Aorta (tissue), 5 donors: ENCODE data around the gene KLHL21. TPM values are rescaled to one million over a fixed set of nuclear protein-coding genes. Genes with fewer than 3 reads are reported as not detected.
"Not testable (repeated sequence)": the region's sequence is repeated elsewhere in the genome, so short reads cannot be mapped to it uniquely, and the experiment has no call there.

Experiments
- ATAC-seq: fragments of 200-7000 bp; cut with Tn5 transposase; one replicate; pipeline ENCODE4 v1.9.1; 2022; ENCODE audit warnings: moderate library complexity; ENCODE audit not compliant: low FRiP score
- DNase-seq, 2 donors: peaks; one replicate each; pipeline ENCODE4 v3.0.0-alpha.2; 2020
- H3K27ac ChIP-seq, 2 donors: one replicate each; pipeline ENCODE4 v1.5.1; 2013; ENCODE audit warnings: low read length in 2 of 2, mild to moderate bottlenecking in 2 of 2, moderate library complexity in 2 of 2, control low read depth in 1 of 2, inconsistent platforms in 1 of 2, low read depth in 1 of 2
- H3K27me3 ChIP-seq, 2 donors: one replicate each; pipeline ENCODE4 v1.6.1; 2013; ENCODE audit warnings: control low read depth in 1 of 2, low read length in 1 of 2, mild to moderate bottlenecking in 1 of 2, moderate library complexity in 1 of 2; ENCODE audit not compliant: insufficient read depth in 2 of 2, control insufficient read depth in 1 of 2
- H3K36me3 ChIP-seq, 2 donors: one replicate each; pipeline ENCODE4 v1.6.1; 2013; ENCODE audit warnings: control low read depth in 1 of 2, low read length in 1 of 2, mild to moderate bottlenecking in 1 of 2; ENCODE audit not compliant: insufficient read depth in 2 of 2, control insufficient read depth in 1 of 2
- H3K4me1 ChIP-seq, 2 donors: one replicate each; pipeline ENCODE4 v1.6.1; 2013; ENCODE audit warnings: low read length in 2 of 2, control low read depth in 1 of 2, mild to moderate bottlenecking in 1 of 2, moderate library complexity in 1 of 2; ENCODE audit not compliant: insufficient read depth in 2 of 2, control insufficient read depth in 1 of 2
- H3K4me3 ChIP-seq, 2 donors: one replicate each; pipeline ENCODE4 v1.5.1; 2013; ENCODE audit warnings: low read length in 2 of 2, control low read depth in 1 of 2, mild to moderate bottlenecking in 1 of 2
- H3K9me3 ChIP-seq: one replicate; pipeline ENCODE4 v1.6.1; 2013; ENCODE audit warnings: mild to moderate bottlenecking, low read length; ENCODE audit not compliant: control insufficient read depth
- WGBS, 2 donors: extraction: QIAGEN DNeasy Blood & Tissue Kit; methylation state at CpG; one replicate each; pipeline ENCODE4 v1.1.7; 2013; 5-methylcytosine and 5-hydroxymethylcytosine counted together
- intact Hi-C, 2 donors: fragments of 100-400 bp; cut with DNase I; formaldehyde crosslinking; loops; one replicate each; pipeline versions ENCODE4 v1.14.2 to v1.15.0; 2022
- polyA plus RNA-seq, 2 donors: library from polyadenylated mRNA; stranded (reverse); fragments of 200-250 nt; gene quantifications; one replicate each; pipeline ENCODE4 v1.2.3, GENCODE V29; 2013
- total RNA-seq, 2 donors: library from RNA; stranded (reverse); fragmentation: NEBNext Ultra II Directional; extraction: Animal tissue kit (Norgen Biotek cat#: 25700); gene quantifications; one replicate each; pipeline ENCODE4 v1.2.1, GENCODE V29; 2021
- donor health status: healthy with polysubstance abuse.
- donor health status: Bipolar disorder and iron deficiency.
- donor health status: DM: no; HTN: no; CAD: no.
- donor health status: DM: no; HTN: no; CAD: no.
- donor health status: DM: yes; HTN: yes; CAD: no.

KLHL21 gene
- total and polyA plus RNA-seq, 4 donors: 10.8 to 38.3 (median 37.7) TPM

DNA sequence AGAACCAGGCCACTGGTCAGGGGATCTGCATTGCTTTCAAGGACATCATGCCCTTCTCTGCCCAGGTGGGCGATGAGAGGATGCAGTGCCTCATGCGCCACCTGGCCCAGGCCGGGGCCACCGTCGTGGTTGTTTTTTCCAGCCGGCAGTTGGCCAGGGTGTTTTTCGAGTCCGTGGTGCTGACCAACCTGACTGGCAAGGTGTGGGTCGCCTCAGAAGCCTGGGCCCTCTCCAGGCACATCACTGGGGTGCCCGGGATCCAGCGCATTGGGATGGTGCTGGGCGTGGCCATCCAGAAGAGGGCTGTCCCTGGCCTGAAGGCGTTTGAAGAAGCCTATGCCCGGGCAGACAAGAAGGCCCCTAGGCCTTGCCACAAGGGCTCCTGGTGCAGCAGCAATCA is 27.9 kb downstream of the KLHL21 start:
- DNase-seq (no peak), ATAC-seq (no peak)
- H3K4me3 ChIP-seq: no peak overlapping the region
- no peak overlapping the region for H3K27ac ChIP-seq
- no peaks in the 10 kb centered on the region for H3K27me3 ChIP-seq
- intact Hi-C loops: no loop called here
- H3K4me1 ChIP-seq: no peaks in the 10 kb centered on the region
- H3K36me3 ChIP-seq: no peaks in the 10 kb centered on the region
- peaks cover 2% of the 10 kb centered on the region for H3K9me3 ChIP-seq
- 87 to 88% methylated on average over 14 of the region's 14 CpGs for WGBS, 2 donors

DNA sequence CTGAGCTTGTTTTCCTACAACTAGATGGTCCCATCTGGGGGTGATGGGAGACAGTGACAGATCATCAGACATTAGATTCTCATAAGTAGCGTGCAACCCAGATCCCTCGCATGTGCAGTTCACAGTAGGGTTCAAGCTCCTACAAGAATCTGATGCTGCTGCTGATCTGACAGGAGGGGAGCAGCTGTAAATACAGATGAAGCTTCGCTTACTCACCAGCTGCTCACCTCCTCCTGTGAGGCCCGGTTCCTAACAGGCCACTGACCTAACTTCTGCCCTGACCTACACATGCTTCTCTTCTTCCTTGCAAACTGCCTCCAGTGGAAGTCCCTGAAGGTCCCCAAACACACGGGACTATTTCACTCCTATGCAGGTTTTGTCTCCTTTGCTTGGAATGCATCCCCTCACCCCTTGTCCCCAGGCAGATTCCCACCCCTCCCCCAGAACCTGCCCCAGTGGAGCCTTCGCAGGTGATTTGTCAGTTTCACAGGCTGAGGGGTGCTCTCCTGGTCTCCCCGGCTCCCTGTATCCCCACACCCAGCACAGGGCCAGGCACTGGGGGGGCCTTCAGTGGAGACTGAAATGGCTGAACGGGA is 28.5 kb downstream of the KLHL21 start:
- DNase-seq: no peak
- Histone ChIP-seq H3K4me1 (no peaks in the 10 kb centered on the region), H3K4me3 (no peak overlapping the region), H3K36me3 (no peaks in the 10 kb centered on the region), H3K27ac (no peak overlapping the region), H3K9me3 (peaks cover 2% of the 10 kb centered on the region), H3K27me3 (no peaks in the 10 kb centered on the region)
- WGBS, 2 donors: 84 to 85% methylated on average over 8 of the region's 8 CpGs
- ATAC-seq: no peak
- intact Hi-C loops: no loop called here

DNA sequence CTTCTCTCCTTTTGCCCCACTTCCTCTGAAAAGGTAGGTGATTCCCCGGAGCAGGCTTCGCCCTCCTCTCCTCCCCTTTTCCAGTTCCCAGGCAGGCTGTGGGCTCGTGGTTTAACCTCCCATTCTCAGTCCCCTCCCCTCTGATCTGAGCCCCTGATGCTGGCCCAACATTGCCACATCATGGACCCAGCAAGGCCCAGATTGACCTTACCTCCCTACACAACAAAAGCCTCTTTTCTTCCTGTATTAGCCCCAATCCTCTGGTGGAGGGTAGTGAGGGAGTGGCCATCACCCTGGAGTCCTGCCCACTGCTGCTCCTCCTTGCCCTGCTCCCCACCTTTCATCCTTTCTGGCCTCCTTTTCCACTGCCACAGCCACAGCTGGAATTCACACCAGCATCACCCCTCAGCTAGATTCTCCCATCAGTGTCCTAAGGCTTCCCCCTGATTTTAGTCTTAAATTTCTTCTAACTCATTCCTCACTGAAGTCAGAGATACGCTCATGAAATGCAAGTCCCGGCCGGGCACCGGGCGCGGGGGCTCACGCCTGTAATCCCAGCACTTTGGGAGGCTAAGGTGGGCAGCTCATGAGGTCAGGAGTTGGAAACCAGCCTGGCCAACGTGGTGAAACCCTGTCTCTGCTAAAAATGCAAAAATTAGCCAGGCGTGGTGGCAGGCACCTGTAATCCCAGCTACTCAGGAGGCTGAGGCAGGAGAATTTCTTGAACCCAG is 29.9 kb downstream of the KLHL21 start:
- Histone ChIP-seq H3K9me3 (peaks cover 2% of the 10 kb centered on the region), H3K27me3 (no peaks in the 10 kb centered on the region), H3K27ac (no peak overlapping the region), H3K36me3 (no peaks in the 10 kb centered on the region), H3K4me3 (no peak overlapping the region), H3K4me1 (no peaks in the 10 kb centered on the region)
- WGBS, 2 donors: 74 to 81% methylated on average over 12 of the region's 12 CpGs
- DNase-seq (no peak), ATAC-seq (no peak)
- intact Hi-C loops: no loop called here

DNA sequence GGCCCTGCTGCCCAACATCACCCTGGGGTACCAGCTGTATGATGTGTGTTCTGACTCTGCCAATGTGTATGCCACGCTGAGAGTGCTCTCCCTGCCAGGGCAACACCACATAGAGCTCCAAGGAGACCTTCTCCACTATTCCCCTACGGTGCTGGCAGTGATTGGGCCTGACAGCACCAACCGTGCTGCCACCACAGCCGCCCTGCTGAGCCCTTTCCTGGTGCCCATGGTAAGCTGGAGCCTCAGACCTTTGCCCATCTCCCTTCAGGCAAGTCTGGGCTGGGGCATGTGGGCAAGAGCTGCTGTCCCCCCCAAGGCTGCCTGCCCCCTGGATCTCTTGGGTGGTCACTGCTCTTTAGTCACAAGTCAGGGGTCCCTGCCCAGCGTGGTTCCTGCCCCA is 31.7 kb downstream of the KLHL21 start:
- no peak overlapping the region for H3K27ac ChIP-seq
- peaks cover 2% of the 10 kb centered on the region for H3K9me3 ChIP-seq
- 74 to 79% methylated on average over 5 of the region's 5 CpGs for WGBS, 2 donors
- ATAC-seq (no peak), DNase-seq (no peak)
- no peaks in the 10 kb centered on the region for H3K4me1 ChIP-seq
- intact Hi-C loops: no loop called here
- no peak overlapping the region for H3K4me3 ChIP-seq
- H3K36me3 ChIP-seq: no peaks in the 10 kb centered on the region
- no peaks in the 10 kb centered on the region for H3K27me3 ChIP-seq

DNA sequence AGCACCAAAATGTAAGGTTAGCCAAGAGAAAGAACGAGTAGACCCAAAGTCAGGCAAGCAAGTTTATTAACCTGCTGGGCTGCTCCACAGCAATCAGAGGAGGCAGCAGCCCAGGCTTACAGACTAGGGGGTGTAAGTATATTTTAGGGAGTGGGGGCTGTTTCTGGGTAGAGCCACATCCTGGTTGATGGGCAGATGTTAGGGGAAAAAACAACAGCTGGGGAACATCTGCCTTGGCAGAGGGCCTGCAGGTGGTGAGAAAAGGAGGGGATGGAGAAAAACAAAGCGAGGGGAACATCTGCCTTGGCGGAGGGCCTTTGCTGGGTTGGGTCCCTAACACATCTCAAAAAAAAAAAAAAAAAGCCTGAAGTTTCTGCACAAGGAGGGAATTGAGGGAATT is 32.6 kb downstream of the KLHL21 start:
- H3K9me3 ChIP-seq: peaks cover 2% of the 10 kb centered on the region
- H3K27ac ChIP-seq: no peak overlapping the region
- no peak overlapping the region for H3K4me3 ChIP-seq
- H3K27me3 ChIP-seq: no peaks in the 10 kb centered on the region
- DNase-seq (no peak), ATAC-seq (no peak)
- H3K36me3 ChIP-seq: no peaks in the 10 kb centered on the region
- WGBS, 2 donors: 65 to 77% methylated on average over 3 of the region's 3 CpGs
- H3K4me1 ChIP-seq: no peaks in the 10 kb centered on the region
- intact Hi-C loops: no loop called here

DNA sequence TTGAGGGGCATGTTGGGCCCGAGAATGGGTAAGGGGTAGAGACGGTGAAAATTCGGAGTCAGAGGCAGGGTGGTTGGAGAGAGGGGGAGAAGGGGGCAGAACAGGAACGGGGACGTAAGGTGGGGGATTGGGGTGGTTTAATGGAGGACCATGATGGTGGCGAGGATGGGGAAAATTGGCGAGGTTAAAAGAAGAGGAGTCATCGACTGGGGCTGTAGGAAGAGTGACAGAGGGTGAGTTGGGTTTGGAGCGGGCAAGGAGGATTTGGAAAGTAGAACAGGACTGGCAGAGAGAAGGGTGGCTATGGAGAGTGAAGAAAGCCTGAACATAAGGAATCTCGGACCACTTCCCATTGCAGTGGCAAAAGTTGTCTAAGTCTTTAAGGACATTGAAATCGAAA is 33.6 kb downstream of the KLHL21 start:
- H3K4me3 ChIP-seq: no peak overlapping the region
- H3K9me3 ChIP-seq: peaks cover 2% of the 10 kb centered on the region
- H3K27ac ChIP-seq: no peak overlapping the region
- no peaks in the 10 kb centered on the region for H3K36me3 ChIP-seq
- intact Hi-C loops: no loop called here
- ATAC-seq (no peak), DNase-seq (no peak)
- H3K4me1 ChIP-seq: no peaks in the 10 kb centered on the region
- no peaks in the 10 kb centered on the region for H3K27me3 ChIP-seq
- 91 to 94% methylated on average over 11 of the region's 11 CpGs for WGBS, 2 donors

DNA sequence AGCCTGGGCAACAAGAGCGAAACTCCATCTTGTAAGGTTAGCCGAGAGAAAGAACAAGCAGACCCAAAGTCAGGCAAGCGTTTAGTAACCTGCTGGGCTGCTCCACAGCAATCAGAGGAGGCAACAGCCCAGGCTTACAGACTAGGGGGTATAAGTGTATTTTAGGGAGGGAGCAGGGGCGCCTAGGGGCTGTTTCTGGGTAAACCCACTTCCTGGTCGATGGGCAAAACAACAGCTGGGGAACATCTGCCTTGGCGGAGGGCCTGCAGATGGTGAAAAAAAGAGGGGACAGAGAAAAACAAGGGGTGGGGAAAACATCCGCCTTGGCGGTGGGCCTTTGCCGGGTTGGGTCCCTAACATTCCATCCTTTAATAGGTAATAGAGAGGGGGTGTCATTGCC is 42.4 kb downstream of the KLHL21 start:
- Histone ChIP-seq H3K27ac (no peak overlapping the region), H3K4me3 (no peak overlapping the region), H3K36me3 (no peaks in the 10 kb centered on the region), H3K27me3 (no peaks in the 10 kb centered on the region), H3K4me1 (no peaks in the 10 kb centered on the region), H3K9me3 (no peaks in the 10 kb centered on the region)
- intact Hi-C loops: no loop called here
- ATAC-seq (no peak), DNase-seq (no peak)
- WGBS, 2 donors: 76 to 83% methylated on average over 9 of the region's 9 CpGs

DNA sequence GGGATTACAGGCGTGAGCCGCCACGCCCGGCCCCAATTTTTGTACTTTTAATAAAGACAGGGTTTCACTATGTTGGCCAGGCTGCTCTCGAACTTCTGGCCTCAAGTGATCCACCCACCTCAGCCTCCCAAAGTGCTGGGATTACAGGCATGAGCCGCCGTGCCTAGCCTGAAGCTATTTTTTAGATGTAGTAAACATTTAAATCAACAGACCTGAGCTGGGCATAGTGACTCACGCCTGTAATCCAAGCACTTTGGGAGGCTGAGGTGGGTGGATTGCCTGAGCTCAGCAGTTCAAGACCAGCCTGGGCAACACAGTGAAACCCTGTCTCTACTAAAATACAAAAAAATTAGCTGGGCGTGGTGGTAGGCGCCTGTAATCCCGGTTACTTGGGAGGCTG is 43.5 kb downstream of the KLHL21 start:
- not testable (repeated sequence) for H3K27ac ChIP-seq, H3K9me3 ChIP-seq, H3K36me3 ChIP-seq, H3K4me3 ChIP-seq, H3K4me1 ChIP-seq, H3K27me3 ChIP-seq, ATAC-seq, DNase-seq
- WGBS, 2 donors: 84 to 89% methylated on average over 11 of the region's 11 CpGs
- intact Hi-C loops: loop anchor here in 1 of 2 donors (10.0 kb wide), 1 partner anchor 86 kb away; no protein-coding TSS in a partner anchor

DNA sequence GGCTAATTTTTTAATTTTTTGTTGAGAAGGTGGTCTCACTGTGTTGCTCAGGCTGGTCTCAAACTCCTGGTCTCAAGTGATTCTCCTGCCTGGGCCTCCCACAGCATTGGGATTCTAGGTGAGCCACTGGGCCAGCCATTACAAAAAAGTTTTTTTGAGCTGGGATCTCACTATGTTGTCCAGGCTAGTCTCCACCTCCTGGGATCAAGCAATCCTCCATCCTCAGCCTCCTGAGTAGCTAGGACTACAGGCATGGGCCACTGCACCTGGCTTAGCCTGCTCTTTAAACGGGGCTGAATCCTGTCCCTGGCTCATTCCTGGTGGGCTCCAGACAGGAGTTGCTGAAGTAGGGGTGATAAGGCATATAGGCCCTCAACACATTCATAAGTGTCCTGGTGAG is 45.1 kb downstream of the KLHL21 start:
- ATAC-seq: no peak
- Histone ChIP-seq H3K36me3 (no peaks in the 10 kb centered on the region), H3K4me3 (no peak overlapping the region), H3K27ac (no peak overlapping the region), H3K27me3 (no peaks in the 10 kb centered on the region), H3K9me3 (no peaks in the 10 kb centered on the region), H3K4me1 (peaks cover 0 to 3% of the 10 kb centered on the region in 2 donors)
- WGBS, 2 donors: 87 to 96% methylated on average over 1 of the region's 1 CpG
- intact Hi-C loops: loop anchor here in 1 of 2 donors (10.0 kb wide), 1 partner anchor 87 kb away; no protein-coding TSS in a partner anchor
- DNase-seq: no peak
